Activated CD8-positive, alpha-beta memory T cell treated with anti-CD3 and anti-CD28 coated beads for 1 hour (primary cell): Measurements from ENCODE around the gene TRAF3.
"Not testable (repeated sequence)": the region's sequence is repeated elsewhere in the genome, so short reads cannot be mapped to it uniquely, and the experiment has no call there.

Experiments used
- DNase-seq, 2 donors: peaks; one replicate each; pipeline ENCODE4 v3.0.0-alpha.2; 2020; ENCODE audit warnings: low read depth in 1 of 2; ENCODE audit errors: extremely low read depth in 1 of 2

Gene TRAF3

DNA sequence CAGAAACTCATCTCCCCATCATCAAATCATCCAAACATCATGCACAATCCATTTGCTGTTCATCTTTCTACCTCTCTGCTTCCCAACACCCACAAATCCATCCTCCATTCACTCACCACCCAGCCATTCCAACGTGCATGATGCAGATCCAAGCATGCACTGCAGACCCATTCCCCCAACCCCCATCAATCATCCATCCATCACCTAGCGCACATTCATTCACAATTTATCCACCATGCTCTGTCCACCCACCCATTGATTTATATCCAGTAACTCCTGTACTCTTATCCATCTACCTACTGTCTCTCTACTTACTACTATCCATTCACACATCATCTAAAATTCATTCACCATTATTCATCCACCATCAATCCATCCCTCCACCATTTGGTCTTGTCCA, 141.2 kb downstream of the TRAF3 start:
- no peak for DNase-seq

DNA sequence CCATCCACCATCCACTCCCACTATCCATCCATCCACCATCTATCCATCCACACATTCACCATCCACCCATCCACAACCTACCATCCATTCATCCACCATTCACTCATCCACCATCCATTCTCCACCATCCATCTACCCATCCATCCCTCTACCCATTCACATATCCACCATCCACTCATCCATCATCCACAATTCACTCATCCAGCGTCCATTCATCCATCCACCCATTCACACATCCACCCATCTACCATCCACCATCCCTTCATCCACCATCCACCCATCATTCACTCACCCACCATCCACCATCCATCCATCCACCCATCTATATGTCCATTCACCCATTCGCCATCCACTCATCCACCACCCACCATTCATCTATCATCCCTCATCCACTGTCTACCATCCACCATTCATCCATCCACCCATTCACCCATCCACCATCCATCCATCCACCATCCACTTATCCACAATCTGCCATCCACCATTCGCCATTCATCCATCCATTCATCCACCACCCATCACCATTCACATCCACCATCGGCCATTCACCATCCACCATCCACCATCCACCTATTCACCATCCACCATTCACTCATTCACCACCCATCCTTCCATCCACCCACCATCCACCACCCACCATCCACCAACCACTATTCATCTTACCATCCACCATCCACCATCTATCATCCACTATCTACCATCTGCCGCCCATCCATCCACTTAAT, 143.2 kb downstream of the TRAF3 start:
- no peak for DNase-seq

GRCh38 chr14:102920998-102921304, 143.7 kb downstream of the TRAF3 start:
- no peak for DNase-seq

- DNase-seq = no peak
These were observed 145.4 kb downstream of the TRAF3 start, which contains the start of gene AMN for GRCh38 chr14:102922490-102923200. AMN (plus strand) TSS chr14:102922663; CDS start chr14:102922689, 26 bp downstream.

GRCh38 chr14:102923201-102923924, 146.1 kb downstream of the TRAF3 start:
- DNase-seq = no peak

GRCh38 chr14:102923925-102924486, 146.8 kb downstream of the TRAF3 start:
- no peak for DNase-seq

- no peak for DNase-seq
These were observed 147.7 kb downstream of the TRAF3 start for GRCh38 chr14:102924632-102925588.

GRCh38 chr14:102925646-102926045, 148.4 kb downstream of the TRAF3 start:
- no peak for DNase-seq

DNA sequence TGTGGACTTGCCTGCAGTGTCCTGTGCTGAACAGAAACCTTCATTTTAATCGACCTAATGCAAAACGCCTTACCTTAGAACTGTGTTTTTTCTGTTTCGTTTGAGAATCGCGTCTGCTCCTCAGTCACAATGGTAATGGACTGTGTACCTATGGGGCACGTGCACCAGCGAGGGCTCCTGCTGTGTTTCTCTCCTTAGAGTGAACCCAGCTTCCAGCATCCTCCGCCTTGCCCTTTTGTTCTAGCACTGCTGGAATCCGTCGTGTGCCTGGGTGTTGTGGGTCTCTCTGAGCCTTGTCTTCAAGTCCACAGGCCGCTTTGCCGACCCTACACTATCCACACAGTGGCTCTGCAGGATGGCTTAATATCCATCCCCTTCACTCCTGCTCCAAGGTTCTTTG, 148.9 kb downstream of the TRAF3 start:
- DNase-seq = no peak

DNA sequence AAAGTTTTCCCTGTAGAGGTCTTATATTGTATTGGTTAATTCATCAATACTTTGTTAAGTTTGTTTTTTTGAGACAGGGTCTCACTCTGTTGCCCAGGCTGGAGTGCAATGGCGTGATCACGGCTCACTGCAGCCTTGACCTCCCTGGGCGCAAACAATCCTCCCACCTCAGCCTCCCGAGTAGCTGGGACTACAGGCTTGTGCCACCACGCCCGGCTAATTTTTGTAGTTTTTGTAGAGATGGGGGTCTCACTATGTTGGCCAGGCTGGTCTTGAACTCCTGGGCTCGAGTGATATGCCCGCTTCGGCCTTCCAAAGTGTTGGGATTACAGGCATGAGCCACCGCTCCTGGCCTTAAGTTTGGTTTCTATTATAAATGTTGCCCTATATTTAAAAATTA, 149.6 kb downstream of the TRAF3 start:
- not testable (repeated sequence) for DNase-seq

DNA sequence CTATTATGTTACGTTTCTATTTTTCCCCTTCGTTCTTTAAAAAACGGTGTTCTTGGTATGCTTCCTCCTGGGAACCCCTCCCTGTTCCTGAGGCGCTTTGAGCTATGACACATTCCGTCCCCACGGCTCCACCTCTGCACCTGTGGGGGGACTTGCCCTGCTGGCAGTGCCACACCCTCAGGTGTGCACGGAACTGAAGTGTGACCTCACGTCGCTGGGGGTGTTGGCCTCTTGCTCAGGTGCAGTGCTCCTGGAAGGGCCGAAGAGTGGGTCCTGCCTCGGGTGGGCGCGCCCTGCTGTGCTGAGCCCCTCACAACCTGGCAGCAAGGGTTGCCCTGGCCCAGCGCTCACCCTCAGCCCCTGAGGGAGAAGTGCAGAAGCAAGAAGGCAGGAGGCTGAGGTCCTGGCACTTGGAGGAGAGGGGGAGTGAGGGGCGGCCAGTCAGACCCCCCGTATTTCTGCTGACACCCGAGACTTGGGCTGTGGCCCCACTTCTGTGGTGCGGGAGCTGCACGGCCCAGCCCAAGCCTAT, 150.2 kb downstream of the TRAF3 start:
- DNase-seq = no peak

- DNase-seq = no peak
These were observed 150.7 kb downstream of the TRAF3 start for GRCh38 chr14:102927878-102928411.

- DNase-seq = peak; percentile 66 to 71
These were observed 151.4 kb downstream of the TRAF3 start for GRCh38 chr14:102928412-102929240.

DNA sequence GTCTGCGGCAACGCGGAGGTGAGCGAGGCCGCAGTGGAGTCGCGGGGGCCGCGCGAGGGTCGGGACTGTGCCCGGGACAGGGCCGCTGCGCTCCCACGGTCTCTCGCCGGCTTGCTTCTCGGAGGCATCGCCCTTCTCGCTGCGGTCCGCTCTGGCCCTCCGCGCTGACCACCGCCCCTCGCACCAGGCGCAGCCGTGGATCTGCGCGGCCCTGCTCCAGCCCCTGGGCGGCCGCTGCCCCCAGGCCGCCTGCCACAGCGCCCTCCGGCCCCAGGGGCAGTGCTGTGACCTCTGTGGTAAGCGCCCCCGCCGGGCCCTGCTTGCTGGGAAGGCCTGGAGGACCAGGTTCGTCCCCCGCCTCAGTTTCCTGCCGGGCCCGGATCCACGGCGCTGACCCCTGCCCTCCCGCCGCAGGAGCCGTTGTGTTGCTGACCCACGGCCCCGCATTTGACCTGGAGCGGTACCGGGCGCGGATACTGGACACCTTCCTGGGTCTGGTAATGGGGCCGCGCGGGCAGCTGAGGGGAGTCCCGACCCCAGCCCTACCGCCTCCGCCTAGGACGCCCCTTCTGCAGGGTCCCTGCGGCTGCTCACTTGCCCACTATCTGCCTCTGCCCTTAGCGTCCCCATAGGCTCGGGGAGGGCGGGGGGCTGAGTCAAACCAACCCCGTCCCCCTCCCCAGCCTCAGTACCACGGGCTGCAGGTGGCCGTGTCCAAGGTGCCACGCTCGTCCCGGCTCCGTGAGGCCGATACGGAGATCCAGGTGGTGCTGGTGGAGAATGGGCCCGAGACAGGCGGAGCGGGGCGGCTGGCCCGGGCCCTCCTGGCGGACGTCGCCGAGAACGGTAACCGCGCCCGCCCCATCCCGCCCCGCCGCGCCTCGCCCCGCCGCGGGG, 152.2 kb downstream of the TRAF3 start:
- DNase-seq = no peak

DNA sequence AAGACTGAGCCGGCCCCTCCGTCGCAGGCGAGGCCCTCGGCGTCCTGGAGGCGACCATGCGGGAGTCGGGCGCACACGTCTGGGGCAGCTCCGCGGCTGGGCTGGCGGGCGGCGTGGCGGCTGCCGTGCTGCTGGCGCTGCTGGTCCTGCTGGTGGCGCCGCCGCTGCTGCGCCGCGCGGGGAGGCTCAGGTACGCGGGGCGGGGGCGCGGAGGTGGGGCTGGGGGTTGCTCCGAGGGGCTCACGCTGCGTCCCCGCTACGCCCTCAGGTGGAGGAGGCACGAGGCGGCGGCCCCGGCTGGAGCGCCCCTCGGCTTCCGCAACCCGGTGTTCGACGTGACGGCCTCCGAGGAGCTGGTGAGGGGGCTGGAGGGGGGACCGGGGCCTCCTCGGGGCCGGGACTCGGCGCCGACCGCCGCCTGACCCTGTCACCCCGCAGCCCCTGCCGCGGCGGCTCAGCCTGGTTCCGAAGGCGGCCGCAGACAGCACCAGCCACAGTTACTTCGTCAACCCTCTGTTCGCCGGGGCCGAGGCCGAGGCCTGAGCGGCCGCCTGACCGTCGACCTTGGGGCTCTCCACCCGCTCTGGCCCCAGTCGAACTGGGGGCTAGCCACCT, 153.0 kb downstream of the TRAF3 start:
- DNase-seq = no peak

DNA sequence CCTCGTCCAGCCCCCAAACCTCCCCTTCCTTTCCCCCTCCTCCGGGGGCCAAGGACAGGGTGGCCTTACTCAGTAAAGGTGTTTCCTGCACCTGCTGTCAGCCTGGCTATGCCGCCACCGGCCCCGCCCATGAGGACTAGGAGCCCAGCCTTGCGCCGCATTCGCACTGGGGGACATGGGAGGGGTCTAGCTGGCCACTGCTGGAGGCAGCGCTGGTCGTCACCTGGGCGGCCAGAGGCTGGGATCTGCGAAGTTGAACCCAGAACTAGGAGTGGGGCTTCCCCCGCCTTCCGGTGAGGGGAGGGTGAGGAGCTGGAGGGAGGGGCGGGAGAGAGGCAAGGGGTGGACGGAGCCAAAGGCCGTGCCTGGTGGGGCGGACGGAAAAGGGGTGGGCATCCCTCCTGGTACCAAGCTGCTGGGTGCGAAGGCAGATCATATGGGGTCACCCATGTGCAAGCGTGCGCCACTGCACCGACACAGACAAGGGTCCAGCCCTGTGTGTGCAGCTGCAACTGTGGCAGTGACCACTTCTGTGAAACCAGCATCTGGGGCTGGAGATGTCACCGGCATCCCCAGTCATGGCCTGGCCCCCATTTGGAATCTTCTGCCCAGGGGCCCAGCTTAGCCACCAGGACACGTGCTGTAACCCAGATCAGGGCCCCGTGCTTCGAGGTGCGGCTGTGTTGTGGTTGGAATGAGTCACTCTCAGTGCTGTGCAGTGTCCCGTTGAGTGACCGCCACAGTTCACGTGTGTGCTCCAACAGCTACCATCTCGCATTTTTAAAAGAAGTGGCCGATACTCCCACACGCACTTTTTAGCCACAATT, 153.7 kb downstream of the TRAF3 start:
- DNase-seq = no peak
